ENCODE results near the gene USP53.
"Not testable (repeated sequence)": the region's sequence is repeated elsewhere in the genome, so short reads cannot be mapped to it uniquely, and the experiment has no call there.

USP53 gene

GRCh38 chr4:119314356-119314755 is 101.8 kb downstream of the USP53 start:
- no peak for DNase-seq (ENCODE audit: low read depth in 2 of 3, low spot score in 2 of 3)

- no peak for DNase-seq (ENCODE audit: low read depth in 2 of 3, low spot score in 2 of 3)
Measured at GRCh38 chr4:119315036-119315435, 102.5 kb downstream of the USP53 start.

GRCh38 chr4:119317990-119318389 is 105.5 kb downstream of the USP53 start:
- DNase-seq (ENCODE audit: low read depth in 2 of 3, low spot score in 2 of 3): no peak

GRCh38 chr4:119321921-119322687 is 109.6 kb downstream of the USP53 start, which contains the start of gene FABP2:
Gene FABP2 (minus strand): TSS chr4:119322138. CDS start chr4:119322102, 36 bp downstream.
- DNase-seq (ENCODE audit: low read depth in 2 of 3, low spot score in 2 of 3): no peak

- no peak for DNase-seq (ENCODE audit: low read depth in 2 of 3, low spot score in 2 of 3)
Measured at GRCh38 chr4:119328695-119329094, 116.2 kb downstream of the USP53 start.

- no peak for DNase-seq (ENCODE audit: low read depth in 2 of 3, low spot score in 2 of 3)
Measured at GRCh38 chr4:119329835-119330620, 117.5 kb downstream of the USP53 start.

- DNase-seq (ENCODE audit: low read depth in 2 of 3, low spot score in 2 of 3): not testable (repeated sequence)
Measured at GRCh38 chr4:119336332-119336979, 123.9 kb downstream of the USP53 start.

GRCh38 chr4:119337010-119337409 is 124.5 kb downstream of the USP53 start:
- DNase-seq (ENCODE audit: low read depth in 2 of 3, low spot score in 2 of 3): no peak

GRCh38 chr4:119339895-119340294 is 127.4 kb downstream of the USP53 start:
- not testable (repeated sequence) for DNase-seq (ENCODE audit: low read depth in 2 of 3, low spot score in 2 of 3)

- DNase-seq (ENCODE audit: low read depth in 2 of 3, low spot score in 2 of 3): not testable (repeated sequence)
Measured at GRCh38 chr4:119343293-119343692, 130.8 kb downstream of the USP53 start.

Measured in activated CD8-positive, alpha-beta memory T cell treated with anti-CD3 and anti-CD28 coated beads for 48 hours (primary cell).